Measurements from ENCODE around the gene BLOC1S4.
"Not testable (repeated sequence)": the region's sequence is repeated elsewhere in the genome, so short reads cannot be mapped to it uniquely, and the experiment has no call there.

Gene BLOC1S4

GRCh38 chr4:6725427-6725961 is 9.5 kb downstream of the BLOC1S4 start:
- not testable (repeated sequence) for DNase-seq; H3K4me3 ChIP-seq (ENCODE audit: insufficient read depth, low read depth, low read length, poor library complexity, severe bottlenecking); H3K9me3 ChIP-seq (ENCODE audit: control insufficient read depth, low read length); H3K27ac ChIP-seq (ENCODE audit: insufficient read depth, low read length, poor library complexity, severe bottlenecking); H3K4me1 ChIP-seq (ENCODE audit: control insufficient read depth, insufficient read depth, low read length, poor library complexity, severe bottlenecking); H3K27me3 ChIP-seq (replicated peaks; ENCODE audit: control insufficient read depth, insufficient read depth, low read length, poor library complexity, severe bottlenecking); H3K36me3 ChIP-seq (ENCODE audit: control insufficient read depth, insufficient read depth, low read length)

GRCh38 chr4:6727081-6727942 is 11.3 kb downstream of the BLOC1S4 start:
- H3K4me3 ChIP-seq (ENCODE audit: insufficient read depth, low read depth, low read length, poor library complexity, severe bottlenecking), result no peak overlapping the region
- no peak for DNase-seq
- H3K4me1 ChIP-seq (ENCODE audit: control insufficient read depth, insufficient read depth, low read length, poor library complexity, severe bottlenecking), result no peaks in the 10 kb centered on the region
- no peaks in the 10 kb centered on the region for H3K36me3 ChIP-seq (ENCODE audit: control insufficient read depth, insufficient read depth, low read length)
- H3K27me3 ChIP-seq (replicated peaks; ENCODE audit: control insufficient read depth, insufficient read depth, low read length, poor library complexity, severe bottlenecking), result no peaks in the 10 kb centered on the region
- no peaks in the 10 kb centered on the region for H3K9me3 ChIP-seq (ENCODE audit: control insufficient read depth, low read length)
- no peak overlapping the region for H3K27ac ChIP-seq (ENCODE audit: insufficient read depth, low read length, poor library complexity, severe bottlenecking)

DNA sequence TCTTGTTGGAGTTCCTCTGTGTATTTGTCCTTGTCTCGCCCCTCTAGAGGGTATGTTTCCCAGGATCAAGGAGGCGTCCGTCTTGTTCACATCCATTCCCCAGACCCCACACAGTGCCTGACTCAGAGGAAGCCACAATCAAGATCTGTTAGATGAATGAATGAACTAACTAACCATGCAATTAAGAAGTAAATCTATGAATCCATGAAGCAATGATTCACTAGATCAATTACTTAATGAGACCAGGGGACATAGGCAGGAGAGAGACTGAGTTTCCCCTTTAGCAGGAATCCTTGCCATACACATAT is 11.9 kb downstream of the BLOC1S4 start:
- Histone ChIP-seq H3K27me3 (replicated peaks; ENCODE audit: control insufficient read depth, insufficient read depth, low read length, poor library complexity, severe bottlenecking) (no peaks in the 10 kb centered on the region), H3K9me3 (ENCODE audit: control insufficient read depth, low read length) (no peaks in the 10 kb centered on the region), H3K4me3 (ENCODE audit: insufficient read depth, low read depth, low read length, poor library complexity, severe bottlenecking) (no peak overlapping the region), H3K36me3 (ENCODE audit: control insufficient read depth, insufficient read depth, low read length) (no peaks in the 10 kb centered on the region), H3K4me1 (ENCODE audit: control insufficient read depth, insufficient read depth, low read length, poor library complexity, severe bottlenecking) (no peaks in the 10 kb centered on the region), H3K27ac (ENCODE audit: insufficient read depth, low read length, poor library complexity, severe bottlenecking) (no peak overlapping the region)
- DNase-seq, result no peak

GRCh38 chr4:6728320-6729029 is 12.5 kb downstream of the BLOC1S4 start:
- Histone ChIP-seq H3K4me1 (ENCODE audit: control insufficient read depth, insufficient read depth, low read length, poor library complexity, severe bottlenecking) (no peaks in the 10 kb centered on the region), H3K27me3 (replicated peaks; ENCODE audit: control insufficient read depth, insufficient read depth, low read length, poor library complexity, severe bottlenecking) (no peaks in the 10 kb centered on the region), H3K4me3 (ENCODE audit: insufficient read depth, low read depth, low read length, poor library complexity, severe bottlenecking) (no peak overlapping the region), H3K36me3 (ENCODE audit: control insufficient read depth, insufficient read depth, low read length) (no peaks in the 10 kb centered on the region), H3K27ac (ENCODE audit: insufficient read depth, low read length, poor library complexity, severe bottlenecking) (no peak overlapping the region), H3K9me3 (ENCODE audit: control insufficient read depth, low read length) (no peaks in the 10 kb centered on the region)
- no peak for DNase-seq

DNA sequence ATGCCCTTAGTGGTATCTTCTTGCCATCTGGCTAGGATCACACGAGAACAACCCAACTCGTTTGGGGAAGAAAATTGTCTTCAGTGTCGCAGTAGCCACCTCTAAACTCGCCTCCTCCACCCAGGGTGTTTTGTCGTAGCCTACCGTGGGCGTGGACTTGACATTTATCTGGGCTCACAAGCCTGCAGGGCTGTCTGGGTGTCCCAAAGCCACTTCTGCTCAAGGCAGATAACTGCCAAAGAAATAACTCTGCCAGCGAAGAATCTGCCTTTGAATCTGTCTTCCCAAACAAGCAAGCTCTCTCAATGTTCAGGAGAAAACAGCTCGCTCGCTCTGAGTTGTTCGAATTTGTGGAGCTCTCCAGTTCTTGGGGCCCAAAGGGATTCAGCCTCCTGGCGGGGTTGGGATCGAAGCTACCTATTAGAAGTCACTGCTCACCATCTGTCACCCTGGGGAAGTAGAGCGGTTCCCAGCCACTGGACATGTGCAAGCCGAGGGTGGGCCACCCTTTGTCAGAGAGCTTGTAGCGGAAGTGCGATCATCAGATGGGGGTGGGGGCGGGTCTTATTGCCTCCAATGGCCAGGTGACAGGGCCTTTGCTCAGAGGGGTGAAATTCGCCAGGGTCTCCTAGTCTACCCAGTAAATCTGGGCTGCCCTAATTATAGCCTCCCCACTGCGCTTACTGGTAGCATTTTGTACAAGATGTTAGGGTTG is 14.8 kb downstream of the BLOC1S4 start:
- Histone ChIP-seq H3K36me3 (ENCODE audit: control insufficient read depth, insufficient read depth, low read length) (no peaks in the 10 kb centered on the region), H3K27ac (ENCODE audit: insufficient read depth, low read length, poor library complexity, severe bottlenecking) (no peak overlapping the region), H3K4me1 (ENCODE audit: control insufficient read depth, insufficient read depth, low read length, poor library complexity, severe bottlenecking) (no peaks in the 10 kb centered on the region), H3K4me3 (ENCODE audit: insufficient read depth, low read depth, low read length, poor library complexity, severe bottlenecking) (no peak overlapping the region), H3K27me3 (replicated peaks; ENCODE audit: control insufficient read depth, insufficient read depth, low read length, poor library complexity, severe bottlenecking) (no peaks in the 10 kb centered on the region), H3K9me3 (ENCODE audit: control insufficient read depth, low read length) (no peaks in the 10 kb centered on the region)
- no peak for DNase-seq

DNA sequence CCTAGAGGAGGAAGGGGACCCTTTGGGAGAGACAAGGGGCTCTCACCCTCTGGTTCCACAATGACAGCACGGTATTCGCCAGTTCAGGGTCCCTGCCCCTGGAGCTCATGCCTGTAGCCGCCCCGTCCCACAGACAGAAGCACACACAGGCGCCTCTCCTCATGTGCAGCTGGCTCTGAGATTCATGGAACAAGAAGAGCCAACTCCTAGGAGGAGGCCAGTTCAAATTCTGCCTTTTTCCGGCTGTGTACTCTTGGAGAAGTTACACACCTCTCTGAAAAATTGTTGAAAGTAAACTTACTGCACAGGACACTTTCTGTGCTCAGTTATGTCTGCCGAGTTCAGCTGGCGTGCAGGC is 15.3 kb downstream of the BLOC1S4 start:
- Histone ChIP-seq H3K4me3 (ENCODE audit: insufficient read depth, low read depth, low read length, poor library complexity, severe bottlenecking) (no peak overlapping the region), H3K36me3 (ENCODE audit: control insufficient read depth, insufficient read depth, low read length) (no peaks in the 10 kb centered on the region), H3K27me3 (replicated peaks; ENCODE audit: control insufficient read depth, insufficient read depth, low read length, poor library complexity, severe bottlenecking) (no peaks in the 10 kb centered on the region), H3K27ac (ENCODE audit: insufficient read depth, low read length, poor library complexity, severe bottlenecking) (no peak overlapping the region), H3K9me3 (ENCODE audit: control insufficient read depth, low read length) (no peaks in the 10 kb centered on the region), H3K4me1 (ENCODE audit: control insufficient read depth, insufficient read depth, low read length, poor library complexity, severe bottlenecking) (no peaks in the 10 kb centered on the region)
- no peak for DNase-seq

GRCh38 chr4:6731780-6732179 is 15.8 kb downstream of the BLOC1S4 start:
- no peaks in the 10 kb centered on the region for H3K4me1 ChIP-seq (ENCODE audit: control insufficient read depth, insufficient read depth, low read length, poor library complexity, severe bottlenecking)
- H3K9me3 ChIP-seq (ENCODE audit: control insufficient read depth, low read length), result no peaks in the 10 kb centered on the region
- H3K36me3 ChIP-seq (ENCODE audit: control insufficient read depth, insufficient read depth, low read length), result no peaks in the 10 kb centered on the region
- H3K27ac ChIP-seq (ENCODE audit: insufficient read depth, low read length, poor library complexity, severe bottlenecking), result no peak overlapping the region
- DNase-seq, result no peak
- no peaks in the 10 kb centered on the region for H3K27me3 ChIP-seq (replicated peaks; ENCODE audit: control insufficient read depth, insufficient read depth, low read length, poor library complexity, severe bottlenecking)
- no peak overlapping the region for H3K4me3 ChIP-seq (ENCODE audit: insufficient read depth, low read depth, low read length, poor library complexity, severe bottlenecking)

DNA sequence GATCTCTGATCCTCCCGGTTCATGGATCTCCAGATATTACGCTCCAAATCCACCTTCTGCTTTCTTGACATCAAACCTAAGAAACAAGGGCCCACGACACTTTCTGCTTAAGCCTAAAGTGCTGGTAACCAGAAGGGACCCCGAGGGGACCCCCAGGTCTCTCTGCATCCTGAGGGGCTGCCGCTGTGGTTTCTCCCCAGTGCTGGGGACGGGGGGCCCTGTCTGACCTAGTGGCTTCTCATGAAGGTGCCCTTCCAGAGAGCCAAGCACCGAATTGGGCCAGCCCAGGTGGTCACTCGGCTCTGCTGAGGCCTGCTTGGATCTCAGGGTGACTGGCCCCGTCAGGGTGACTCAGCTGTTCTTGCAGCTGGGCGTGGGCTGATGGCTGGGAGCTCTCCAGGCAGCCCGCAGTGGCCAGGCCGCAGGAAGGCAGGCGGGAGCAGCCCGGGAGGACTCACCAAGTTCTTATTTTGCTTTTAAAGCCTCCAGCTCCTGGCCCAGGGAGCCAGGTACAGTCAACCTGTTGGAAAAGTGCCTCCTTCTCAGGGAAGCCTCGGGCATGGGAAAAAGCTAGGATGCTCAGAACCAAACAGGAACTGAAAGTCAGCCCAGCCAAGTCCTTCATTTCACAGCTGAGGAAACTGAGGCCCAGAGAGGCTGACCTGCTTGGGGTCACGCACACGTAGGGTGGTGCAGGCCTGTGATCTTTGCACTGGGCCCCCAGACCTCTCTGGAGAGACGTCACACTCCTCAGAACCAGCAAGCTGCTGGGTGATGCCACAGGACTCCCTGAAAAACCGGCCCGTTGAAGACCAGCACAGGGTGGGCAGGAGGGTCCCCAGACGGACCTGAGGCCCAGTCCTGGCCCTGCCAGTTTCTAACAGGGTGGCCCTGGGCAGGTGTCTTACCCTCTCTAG is 16.7 kb downstream of the BLOC1S4 start:
- H3K27ac ChIP-seq (ENCODE audit: insufficient read depth, low read length, poor library complexity, severe bottlenecking), result no peak overlapping the region
- DNase-seq, result no peak

DNA sequence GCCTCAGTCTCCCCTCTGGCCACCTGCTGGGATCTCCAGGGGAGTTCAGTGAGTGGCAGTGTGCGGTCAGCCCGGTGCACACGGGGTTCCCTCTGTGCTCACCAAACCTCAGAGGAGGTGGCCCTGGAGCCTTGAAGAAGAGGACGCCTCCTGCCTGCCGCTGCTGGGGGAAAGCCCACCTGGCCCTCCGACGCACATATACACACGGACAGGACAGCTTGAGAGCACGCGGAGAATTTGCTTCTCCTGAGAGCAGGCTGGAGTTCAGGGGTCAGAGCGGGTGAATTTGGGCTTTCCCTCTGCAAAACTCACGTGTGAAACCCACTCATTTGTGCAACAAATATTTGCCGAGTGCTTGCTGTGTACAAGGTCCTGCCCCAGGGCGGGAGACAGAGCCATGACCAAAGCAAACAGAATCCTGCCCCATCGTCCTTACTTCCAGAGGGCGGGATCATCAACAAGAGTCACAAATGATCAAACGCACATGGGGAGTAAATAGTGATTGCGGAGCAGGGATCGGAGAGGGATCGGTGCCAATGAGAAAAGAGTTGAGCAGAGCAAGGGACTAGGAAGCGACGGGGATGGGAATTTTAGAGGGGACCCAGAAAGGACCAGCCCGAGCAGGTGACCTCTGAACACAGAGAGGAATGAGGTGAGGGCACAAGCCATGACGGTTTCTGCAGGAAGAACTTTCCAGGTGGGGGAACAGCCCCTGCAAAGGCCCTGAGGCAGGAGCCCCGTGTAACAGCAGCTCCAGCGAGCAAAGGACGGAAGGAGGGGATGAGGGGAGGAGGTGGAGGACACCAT is 17.6 kb downstream of the BLOC1S4 start:
- no peaks in the 10 kb centered on the region for H3K36me3 ChIP-seq (ENCODE audit: control insufficient read depth, insufficient read depth, low read length)
- H3K4me1 ChIP-seq (ENCODE audit: control insufficient read depth, insufficient read depth, low read length, poor library complexity, severe bottlenecking), result no peaks in the 10 kb centered on the region
- no peak for DNase-seq
- H3K27me3 ChIP-seq (replicated peaks; ENCODE audit: control insufficient read depth, insufficient read depth, low read length, poor library complexity, severe bottlenecking), result no peaks in the 10 kb centered on the region
- H3K9me3 ChIP-seq (ENCODE audit: control insufficient read depth, low read length), result no peaks in the 10 kb centered on the region
- no peak overlapping the region for H3K27ac ChIP-seq (ENCODE audit: insufficient read depth, low read length, poor library complexity, severe bottlenecking)
- H3K4me3 ChIP-seq (ENCODE audit: insufficient read depth, low read depth, low read length, poor library complexity, severe bottlenecking), result no peak overlapping the region

More for the DNA sequence above, 16.7 kb downstream of the BLOC1S4 start:
- no peak overlapping the region for H3K4me3 ChIP-seq (ENCODE audit: insufficient read depth, low read depth, low read length, poor library complexity, severe bottlenecking)
- no peaks in the 10 kb centered on the region for H3K4me1 ChIP-seq (ENCODE audit: control insufficient read depth, insufficient read depth, low read length, poor library complexity, severe bottlenecking)
- H3K9me3 ChIP-seq (ENCODE audit: control insufficient read depth, low read length), result no peaks in the 10 kb centered on the region
- no peaks in the 10 kb centered on the region for H3K27me3 ChIP-seq (replicated peaks; ENCODE audit: control insufficient read depth, insufficient read depth, low read length, poor library complexity, severe bottlenecking)
- H3K36me3 ChIP-seq (ENCODE audit: control insufficient read depth, insufficient read depth, low read length), result no peaks in the 10 kb centered on the region
